IMR-90 (cell line): ENCODE results near the gene SEC61B. TPM values are rescaled to one million over a fixed set of nuclear protein-coding genes. Genes with fewer than 3 reads are reported as not detected.

Experiments
- ATAC-seq: fragments of 200-7000 bp; cut with Tn5 transposase; 2 replicates; pipeline ENCODE4 v1.9.1; 2020; ENCODE audit warnings: low read depth, mild to moderate bottlenecking, moderate library complexity
- BruUV-seq: library from RNA; stranded (reverse); fragments of 400-500 nt; replicated peaks from 2 replicates; lab custom pipeline; 2021; lab: Mats Ljungman, UMichigan
- CTCF ChIA-PET: fragments of 300-600 bp; formaldehyde crosslinking; extraction: SDS; loops from one replicate; lab custom pipeline; 2021; ENCODE audit warnings: antibody characterized with exemption; lab: Yijun Ruan, JAX
- POLR2A ChIA-PET: fragments of 300-600 bp; sonication (Branson Sonifier 250); formaldehyde crosslinking; loops from one replicate; lab custom pipeline; 2022; ENCODE audit warnings: antibody characterized with exemption; ENCODE audit not compliant: unreplicated experiment; lab: Charles Lee
- DNase-seq: peaks from one replicate; pipeline ENCODE4 v3.0.0; 2013
- H2AFZ ChIP-seq: replicated peaks from 2 replicates; pipeline ENCODE3; 2013; ENCODE audit warnings: low read length, mild to moderate bottlenecking; ENCODE audit not compliant: poor library complexity
- H2AK5ac ChIP-seq: 2 replicates; pipeline ENCODE4 v1.6.1; 2013; ENCODE audit warnings: low read depth, low read length, inconsistent platforms
- H2AK9ac ChIP-seq: replicated peaks from 2 replicates; pipeline ENCODE3; 2013; ENCODE audit warnings: mild to moderate bottlenecking, low read depth, low read length, moderate library complexity; ENCODE audit not compliant: poor library complexity
- H2BK120ac ChIP-seq: 2 replicates; pipeline ENCODE4 v1.6.1; 2013; ENCODE audit warnings: low read depth, low read length, inconsistent platforms
- H2BK15ac ChIP-seq: 3 replicates; pipeline ENCODE4 v1.6.1; 2013; ENCODE audit warnings: low read depth, low read length, inconsistent platforms
- H2BK20ac ChIP-seq: 2 replicates; pipeline ENCODE4 v1.6.1; 2013; ENCODE audit warnings: low read depth, mild to moderate bottlenecking, inconsistent platforms, low read length, moderate library complexity
- H2BK5ac ChIP-seq: 2 replicates; pipeline ENCODE4 v1.6.1; 2013; ENCODE audit warnings: mild to moderate bottlenecking, low read depth, low read length, inconsistent platforms; ENCODE audit not compliant: poor library complexity, severe bottlenecking
- H3K14ac ChIP-seq: replicated peaks from 2 replicates; pipeline ENCODE4 v1.6.1; 2013; ENCODE audit warnings: low read depth, low read length, inconsistent platforms
- H3K18ac ChIP-seq: 2 replicates; pipeline ENCODE4 v1.6.1; 2013; ENCODE audit warnings: low read depth, low read length, control low read depth
- H3K23ac ChIP-seq: 2 replicates; pipeline ENCODE4 v1.6.1; 2013; ENCODE audit warnings: low read depth, low read length, inconsistent platforms
- H3K27ac ChIP-seq: 2 replicates; pipeline ENCODE4 v1.5.1; 2013; ENCODE audit warnings: mild to moderate bottlenecking, control low read depth, low read length; ENCODE audit not compliant: insufficient read depth
- H3K27me3 ChIP-seq: 2 replicates; pipeline ENCODE4 v1.6.1; 2013; ENCODE audit warnings: low read length; ENCODE audit not compliant: control insufficient read depth, insufficient read depth
- H3K36me3 ChIP-seq: 2 replicates; pipeline ENCODE4 v1.6.1; 2013; ENCODE audit warnings: low read length, mixed read lengths; ENCODE audit not compliant: control insufficient read depth, insufficient read depth
- H3K4ac ChIP-seq: 2 replicates; pipeline ENCODE4 v1.6.1; 2013; ENCODE audit warnings: low read depth, low read length, inconsistent platforms
- H3K4me1 ChIP-seq: 2 replicates; pipeline ENCODE4 v1.6.1; 2013; ENCODE audit warnings: low read length, mixed read lengths; ENCODE audit not compliant: control insufficient read depth, insufficient read depth
- H3K4me2 ChIP-seq: 2 replicates; pipeline ENCODE4 v1.6.1; 2013; ENCODE audit warnings: low read depth, mild to moderate bottlenecking, control low read depth, low read length, moderate library complexity
- H3K4me3 ChIP-seq: 2 replicates; pipeline ENCODE4 v1.5.1; 2013; ENCODE audit warnings: low read depth, mild to moderate bottlenecking, control low read depth, low read length, moderate library complexity; ENCODE audit not compliant: insufficient read depth
- H3K56ac ChIP-seq: 2 replicates; pipeline ENCODE4 v1.6.1; 2013; ENCODE audit warnings: low read length, inconsistent platforms; ENCODE audit not compliant: insufficient read depth; ENCODE audit errors: extremely low read depth
- H3K79me1 ChIP-seq, 2 experiments: 2 replicates each; pipeline ENCODE4 v1.6.1; 2013; ENCODE audit warnings: low read length in 2 of 2, inconsistent platforms in 1 of 2, low read depth in 1 of 2
- H3K9ac ChIP-seq: 2 replicates; pipeline ENCODE4 v1.6.1; 2013; ENCODE audit warnings: low read depth, low read length, control low read depth
- H3K9me1 ChIP-seq: 2 replicates; pipeline ENCODE4 v1.6.1; 2013; ENCODE audit warnings: low read length, inconsistent platforms; ENCODE audit not compliant: insufficient read depth
- H3K9me3 ChIP-seq: 2 replicates; pipeline ENCODE4 v1.6.1; 2013; ENCODE audit warnings: low read length; ENCODE audit not compliant: control insufficient read depth, insufficient read depth
- H4K20me1 ChIP-seq: 2 replicates; pipeline ENCODE4 v1.6.1; 2013; ENCODE audit warnings: low read length, inconsistent platforms; ENCODE audit not compliant: insufficient read depth
- H4K5ac ChIP-seq: 2 replicates; pipeline ENCODE4 v1.6.1; 2013; ENCODE audit warnings: mild to moderate bottlenecking, low read depth, low read length, control low read depth
- H4K8ac ChIP-seq, 2 experiments: 2 replicates each; pipeline ENCODE4 v1.6.1; 2013; ENCODE audit warnings: low read depth in 2 of 2, low read length in 2 of 2, control low read depth in 1 of 2, inconsistent platforms in 1 of 2
- H4K91ac ChIP-seq: 2 replicates; pipeline ENCODE4 v1.6.1; 2013; ENCODE audit warnings: low read depth, low read length, inconsistent platforms; ENCODE audit not compliant: insufficient read depth
- BHLHE40 ChIP-seq: fragments of 150-350 bp; IDR thresholded peaks from 2 replicates; pipeline ENCODE4 v1.6.1; 2016; ENCODE audit warnings: mild to moderate bottlenecking, low read depth, low read length
- CEBPB ChIP-seq: IDR thresholded peaks from 2 replicates; pipeline ENCODE4 v1.6.1; 2012; ENCODE audit warnings: low read depth, low read length, improper control_type of control experiment
- CHD1 ChIP-seq: IDR thresholded peaks from 2 replicates; pipeline ENCODE4 v1.6.1; 2012; ENCODE audit warnings: low read depth, low read length, improper control_type of control experiment
- CTCF ChIP-seq: conservative IDR thresholded peaks from 2 replicates; pipeline ENCODE4 v1.5.1; 2012; ENCODE audit warnings: mild to moderate bottlenecking, low read depth, low read length, improper control_type of control experiment
- ELK1 ChIP-seq: fragments of 150-350 bp; IDR thresholded peaks from 2 replicates; pipeline ENCODE4 v1.6.1; 2016; ENCODE audit warnings: low read depth, mild to moderate bottlenecking, low read length, moderate library complexity, borderline replicate concordance
- MAFK ChIP-seq: IDR thresholded peaks from 2 replicates; pipeline ENCODE4 v1.6.1; 2012; ENCODE audit warnings: low read depth, low read length, improper control_type of control experiment
- MAZ ChIP-seq: IDR thresholded peaks from 2 replicates; pipeline ENCODE4 v1.6.1; 2012; ENCODE audit warnings: low read depth, mild to moderate bottlenecking, low read length, improper control_type of control experiment, moderate library complexity, borderline replicate concordance
- NFE2L2 ChIP-seq: fragments of 150-350 bp; IDR thresholded peaks from 2 replicates; pipeline ENCODE4 v1.6.1; 2016; ENCODE audit warnings: low read depth, mild to moderate bottlenecking, low read length
- POLR2A ChIP-seq: IDR thresholded peaks from 2 replicates; pipeline ENCODE4 v1.6.1; 2012; ENCODE audit warnings: mild to moderate bottlenecking, low read depth, low read length
- RCOR1 ChIP-seq: IDR thresholded peaks from 2 replicates; pipeline ENCODE4 v1.6.1; 2012; ENCODE audit warnings: mild to moderate bottlenecking, low read length, improper control_type of control experiment; ENCODE audit not compliant: insufficient replicate concordance
- RFX5 ChIP-seq: IDR thresholded peaks from 2 replicates; pipeline ENCODE4 v1.8.0; 2012; ENCODE audit warnings: low read depth, mild to moderate bottlenecking, low read length, moderate library complexity
- SMC3 ChIP-seq: fragments of 150-350 bp; IDR thresholded peaks from 2 replicates; pipeline ENCODE4 v1.6.1; 2016; ENCODE audit warnings: low read depth, mild to moderate bottlenecking, antibody characterized with exemption, low read length, moderate library complexity
- USF2 ChIP-seq: fragments of 150-350 bp; IDR thresholded peaks from 2 replicates; pipeline ENCODE4 v1.6.1; 2017; ENCODE audit warnings: mild to moderate bottlenecking, antibody characterized with exemption, low read length, low read depth
- WGBS, 2 experiments: methylation state at CpG; one replicate each; pipeline versions ENCODE4 v1.1.5 to v1.1.7; 2013; ENCODE audit warnings: missing lambda C conversion rate in 2 of 2; ENCODE audit not compliant: insufficient read length in 1 of 2; ENCODE audit errors: extremely low coverage in 2 of 2; 5-methylcytosine and 5-hydroxymethylcytosine counted together
- dilution Hi-C: fragments of 300-500 bp; cut with HindIII; formaldehyde crosslinking; loops from one replicate; pipeline ENCODE4 v1.14.3; 2018; ENCODE audit warnings: low sequenced_read_pairs; ENCODE audit not compliant: unreplicated experiment
- in situ Hi-C: fragments of 300-500 bp; cut with MboI; formaldehyde crosslinking; loops from 3 replicates; pipeline ENCODE4 v1.14.3; 2019; ENCODE audit warnings: low sequenced_read_pairs, inconsistent platforms, mixed read lengths
- intact Hi-C: fragments of 100-400 bp; cut with micrococcal nuclease; formaldehyde crosslinking; loops from 2 replicates; pipeline ENCODE4 v1.10.0; 2022
- polyA plus RNA-seq, 3 experiments: library from polyadenylated mRNA; depleted of rRNA; stranded (reverse); fragments of >200 nt; gene quantifications; 2 replicates each; pipeline ENCODE4 v1.2.3, GENCODE V29; 2012; ENCODE audit warnings: low replicate concordance in 1 of 3
- total RNA-seq: library from RNA; depleted of rRNA; stranded (reverse); fragments of >200 nt; gene quantifications from 2 replicates; pipeline ENCODE4 v1.2.3, GENCODE V29; 2012

Gene SEC61B
- total and polyA plus RNA-seq, 2 of the 4 experiments (the other 2 are of a cell fraction): 180 to 281 TPM

GRCh38 chr9:99251157-99251556, 29.1 kb downstream of the SEC61B start:
- Histone ChIP-seq H3K18ac (no peak overlapping the region), H3K36me3 (no peaks in the 10 kb centered on the region), H2AK9ac (no peak overlapping the region), H3K4me1 (no peaks in the 10 kb centered on the region), H4K5ac (no peak overlapping the region), H3K4ac (no peak overlapping the region), H3K79me1 (no peaks in the 10 kb centered on the region), H3K27ac (no peak overlapping the region), H2BK120ac (no peak overlapping the region), H4K8ac (no peak overlapping the region), H3K4me2 (no peak overlapping the region), H3K4me3 (no peak overlapping the region), H3K9ac (no peak overlapping the region), H3K56ac (no peak overlapping the region), H2AFZ (no peak overlapping the region), H2BK5ac (no peak overlapping the region), H2BK20ac (no peak overlapping the region), H3K27me3 (0 out of 2 replicates have a peak, but pooled peaks cover 4% of the 10 kb centered on the region), H3K23ac (no peak overlapping the region), H2AK5ac (no peak overlapping the region), H4K20me1 (no peaks in the 10 kb centered on the region), H3K9me3 (no peaks in the 10 kb centered on the region), H3K14ac (no peak overlapping the region), H3K9me1 (no peaks in the 10 kb centered on the region), H4K91ac (no peak overlapping the region), H2BK15ac (no peak overlapping the region)
- WGBS, 2 experiments: 71% methylated on average over 2 of the region's 4 CpGs; no CpG with 5 or more reads in 1 of the 2 experiments
- DNase-seq: no peak
- no TSS peak for BruUV-seq
- dilution Hi-C loops: no loop called here
- ChIA-PET CTCF (no interaction called here), POLR2A (no interaction called here)
- in situ Hi-C loops: loop anchor here (25.0 kb wide), 3 partner anchors 561 to 961 kb away; partner anchors contain the start of gene NR4A3
- no peak for ATAC-seq
- TF ChIP-seq BHLHE40 (no peak), CEBPB (no peak), ELK1 (no peak), RFX5 (no peak), MAZ (no peak), RCOR1 (no peak), SMC3 (no peak), MAFK (no peak), CHD1 (no peak), USF2 (no peak), CTCF (no peak), NFE2L2 (no peak), POLR2A (no peak)
- intact Hi-C loops: no loop called here
